HepG2 (cell line): ENCODE measurements around the gene TRAPPC4. TPM values are rescaled to one million over a fixed set of nuclear protein-coding genes. Genes with fewer than 3 reads are reported as not detected.

Source experiments
- ARID2 ChIP-seq: sonication (generic); formaldehyde crosslinking; IDR thresholded peaks from 2 replicates; pipeline ENCODE4 v1.8.1; 2022; ENCODE audit warnings: mild to moderate bottlenecking, missing genetic modification reagents, borderline replicate concordance
- BORCS8-MEF2B ChIP-seq: sonication (generic); formaldehyde crosslinking; IDR thresholded peaks from 2 replicates; pipeline ENCODE4 v1.8.0; 2022; ENCODE audit warnings: mild to moderate bottlenecking, missing genetic modification reagents
- KDM5B ChIP-seq: sonication (generic); formaldehyde crosslinking; IDR thresholded peaks from 2 replicates; pipeline ENCODE4 v1.4.0; 2020; ENCODE audit warnings: missing genetic modification reagents, mild to moderate bottlenecking, borderline replicate concordance
- MYC ChIP-seq: sonication (generic); formaldehyde crosslinking; IDR thresholded peaks from 2 replicates; pipeline ENCODE4 v1.9.0; 2021; ENCODE audit warnings: missing genetic modification reagents, borderline replicate concordance
- NCOA5 ChIP-seq: sonication (generic); formaldehyde crosslinking; IDR thresholded peaks from 2 replicates; pipeline ENCODE4 v1.4.0; 2020; ENCODE audit warnings: missing genetic modification reagents
- SIN3B ChIP-seq: fragments of 150-350 bp; IDR thresholded peaks from 2 replicates; pipeline ENCODE4 v1.6.1; 2014; ENCODE audit warnings: low read length
- ZBTB20 ChIP-seq: sonication (generic); formaldehyde crosslinking; IDR thresholded peaks from 2 replicates; pipeline ENCODE4 v1.8.1; 2023; ENCODE audit warnings: missing genetic modification reagents, low read depth, mild to moderate bottlenecking, borderline replicate concordance
- ZSCAN21 ChIP-seq: sonication (generic); formaldehyde crosslinking; IDR thresholded peaks from 2 replicates; pipeline ENCODE4 v1.8.0; 2022; ENCODE audit warnings: mild to moderate bottlenecking, missing genetic modification reagents, moderate library complexity, borderline replicate concordance
- polyA plus RNA-seq, 8 experiments: library from polyadenylated mRNA; depleted of rRNA in 3 of 8; stranded (reverse) in 7 of 8; unstranded in 1 of 8; fragments of >200 nt; fragmentation: Illumina TruSeq in 4 of 8; extraction: Trizol in 4 of 8; gene quantifications; 2 replicates each; pipeline versions ENCODE4 v1.2.1 to v1.2.3, GENCODE V29; 2011 to 2016; ENCODE audit warnings: low read depth in 4 of 8, missing spikeins in 1 of 8, mixed read lengths in 1 of 8; ENCODE audit not compliant: insufficient read depth in 1 of 8
- total RNA-seq, 5 experiments: library from RNA; depleted of rRNA; stranded (reverse); fragments of >200 nt; fragmentation: Illumina TruSeq; extraction: Trizol; gene quantifications; 2 replicates each; pipeline ENCODE4 v1.2.3, GENCODE V29; 2016; ENCODE audit warnings: low read depth in 1 of 5
- TF ChIP-seq, protein P1 (sequence below): sonication (generic); formaldehyde crosslinking; IDR thresholded peaks from 2 replicates; pipeline ENCODE4 v1.8.0; 2022; ENCODE audit warnings: mild to moderate bottlenecking, missing genetic modification reagents
- TF ChIP-seq, protein P2 (sequence below): IDR thresholded peaks from 2 replicates; pipeline ENCODE4 v1.6.1; 2016; ENCODE audit warnings: control low read depth
- TF ChIP-seq, protein P3 (sequence below): sonication (generic); formaldehyde crosslinking; IDR thresholded peaks from 2 replicates; pipeline ENCODE4 v1.4.0; 2020; ENCODE audit warnings: missing genetic modification reagents
- TF ChIP-seq, protein P4 (sequence below): fragments of 450-650 bp; IDR thresholded peaks from 2 replicates; pipeline ENCODE4 v1.6.1; 2017
- TF ChIP-seq, protein P5 (sequence below): sonication (generic); formaldehyde crosslinking; IDR thresholded peaks from 2 replicates; pipeline ENCODE4 v1.5.1; 2020; ENCODE audit warnings: missing genetic modification reagents, mild to moderate bottlenecking, borderline replicate concordance
- TF ChIP-seq, protein P6 (sequence below): IDR thresholded peaks from 2 replicates; pipeline ENCODE4 v1.6.1; 2016; ENCODE audit warnings: low read depth, missing genetic modification reagents, missing compliant biosample characterization

The TRAPPC4 gene
- total and polyA plus RNA-seq, 2 of the 13 experiments (the other 11 are each of a cell fraction or from before 2014, with no cell fraction given): 97.4 to 140 TPM

DNA sequence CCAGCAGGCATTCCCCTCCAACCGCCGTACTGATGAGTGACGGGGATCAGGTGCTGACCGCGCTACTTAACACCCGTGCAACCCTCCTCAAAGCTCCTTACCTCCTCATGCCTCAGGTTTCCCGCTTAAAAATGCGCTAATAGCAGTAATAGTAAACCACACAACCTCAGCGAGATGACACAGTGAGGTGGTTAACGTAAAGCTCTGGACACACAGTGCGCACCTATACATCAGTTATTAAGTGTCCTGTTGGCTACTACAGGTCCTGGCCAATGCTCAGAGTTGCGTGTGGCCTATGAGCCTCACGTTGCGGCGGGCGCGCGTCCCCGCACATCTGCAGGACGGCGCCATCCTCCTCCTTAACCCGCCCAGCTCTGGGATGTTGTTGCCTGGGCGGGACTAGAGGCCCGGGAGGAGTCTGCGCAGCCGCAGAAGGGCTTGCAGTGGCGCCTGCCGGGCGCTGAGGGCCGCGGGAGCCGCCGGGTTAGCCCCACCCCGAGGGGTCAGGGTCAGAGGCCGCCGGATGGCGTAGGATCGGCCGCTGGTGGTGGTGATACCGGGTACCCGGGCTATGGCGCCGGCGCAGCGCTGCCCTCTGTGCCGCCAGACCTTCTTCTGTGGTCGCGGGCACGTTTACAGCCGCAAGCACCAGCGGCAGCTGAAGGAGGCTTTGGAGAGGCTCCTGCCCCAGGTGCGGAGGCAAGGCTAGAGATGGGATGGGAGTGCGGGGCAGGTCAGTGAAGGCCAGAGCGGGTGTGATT is 20.8 kb upstream of the TRAPPC4 start, which contains the start of gene CENATAC (continued):
- TF ChIP-seq, protein P1, sequence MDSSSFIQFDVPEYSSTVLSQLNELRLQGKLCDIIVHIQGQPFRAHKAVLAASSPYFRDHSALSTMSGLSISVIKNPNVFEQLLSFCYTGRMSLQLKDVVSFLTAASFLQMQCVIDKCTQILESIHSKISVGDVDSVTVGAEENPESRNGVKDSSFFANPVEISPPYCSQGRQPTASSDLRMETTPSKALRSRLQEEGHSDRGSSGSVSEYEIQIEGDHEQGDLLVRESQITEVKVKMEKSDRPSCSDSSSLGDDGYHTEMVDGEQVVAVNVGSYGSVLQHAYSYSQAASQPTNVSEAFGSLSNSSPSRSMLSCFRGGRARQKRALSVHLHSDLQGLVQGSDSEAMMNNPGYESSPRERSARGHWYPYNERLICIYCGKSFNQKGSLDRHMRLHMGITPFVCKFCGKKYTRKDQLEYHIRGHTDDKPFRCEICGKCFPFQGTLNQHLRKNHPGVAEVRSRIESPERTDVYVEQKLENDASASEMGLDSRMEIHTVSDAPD: no peak; the same call in 1 of the 2 replicates
- TF ChIP-seq, protein P2, sequence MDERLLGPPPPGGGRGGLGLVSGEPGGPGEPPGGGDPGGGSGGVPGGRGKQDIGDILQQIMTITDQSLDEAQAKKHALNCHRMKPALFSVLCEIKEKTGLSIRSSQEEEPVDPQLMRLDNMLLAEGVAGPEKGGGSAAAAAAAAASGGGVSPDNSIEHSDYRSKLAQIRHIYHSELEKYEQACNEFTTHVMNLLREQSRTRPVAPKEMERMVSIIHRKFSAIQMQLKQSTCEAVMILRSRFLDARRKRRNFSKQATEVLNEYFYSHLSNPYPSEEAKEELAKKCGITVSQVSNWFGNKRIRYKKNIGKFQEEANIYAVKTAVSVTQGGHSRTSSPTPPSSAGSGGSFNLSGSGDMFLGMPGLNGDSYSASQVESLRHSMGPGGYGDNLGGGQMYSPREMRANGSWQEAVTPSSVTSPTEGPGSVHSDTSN: no peak
- TF ChIP-seq, protein P3, sequence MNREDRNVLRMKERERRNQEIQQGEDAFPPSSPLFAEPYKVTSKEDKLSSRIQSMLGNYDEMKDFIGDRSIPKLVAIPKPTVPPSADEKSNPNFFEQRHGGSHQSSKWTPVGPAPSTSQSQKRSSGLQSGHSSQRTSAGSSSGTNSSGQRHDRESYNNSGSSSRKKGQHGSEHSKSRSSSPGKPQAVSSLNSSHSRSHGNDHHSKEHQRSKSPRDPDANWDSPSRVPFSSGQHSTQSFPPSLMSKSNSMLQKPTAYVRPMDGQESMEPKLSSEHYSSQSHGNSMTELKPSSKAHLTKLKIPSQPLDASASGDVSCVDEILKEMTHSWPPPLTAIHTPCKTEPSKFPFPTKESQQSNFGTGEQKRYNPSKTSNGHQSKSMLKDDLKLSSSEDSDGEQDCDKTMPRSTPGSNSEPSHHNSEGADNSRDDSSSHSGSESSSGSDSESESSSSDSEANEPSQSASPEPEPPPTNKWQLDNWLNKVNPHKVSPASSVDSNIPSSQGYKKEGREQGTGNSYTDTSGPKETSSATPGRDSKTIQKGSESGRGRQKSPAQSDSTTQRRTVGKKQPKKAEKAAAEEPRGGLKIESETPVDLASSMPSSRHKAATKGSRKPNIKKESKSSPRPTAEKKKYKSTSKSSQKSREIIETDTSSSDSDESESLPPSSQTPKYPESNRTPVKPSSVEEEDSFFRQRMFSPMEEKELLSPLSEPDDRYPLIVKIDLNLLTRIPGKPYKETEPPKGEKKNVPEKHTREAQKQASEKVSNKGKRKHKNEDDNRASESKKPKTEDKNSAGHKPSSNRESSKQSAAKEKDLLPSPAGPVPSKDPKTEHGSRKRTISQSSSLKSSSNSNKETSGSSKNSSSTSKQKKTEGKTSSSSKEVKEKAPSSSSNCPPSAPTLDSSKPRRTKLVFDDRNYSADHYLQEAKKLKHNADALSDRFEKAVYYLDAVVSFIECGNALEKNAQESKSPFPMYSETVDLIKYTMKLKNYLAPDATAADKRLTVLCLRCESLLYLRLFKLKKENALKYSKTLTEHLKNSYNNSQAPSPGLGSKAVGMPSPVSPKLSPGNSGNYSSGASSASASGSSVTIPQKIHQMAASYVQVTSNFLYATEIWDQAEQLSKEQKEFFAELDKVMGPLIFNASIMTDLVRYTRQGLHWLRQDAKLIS: no peak
- TF ChIP-seq ZBTB20 (CRISPR knock-in tag) (no peak), SIN3B (no peak), ARID2 (CRISPR knock-in tag) (no peak), BORCS8-MEF2B (peak; percentile 14; the same call in 1 of the 2 replicates), NCOA5 (no peak), MYC (peak; percentile 71), KDM5B (CRISPR knock-in tag) (peak; percentile 68; the same call in 1 of the 2 replicates), ZSCAN21 (CRISPR knock-in tag) (peak; percentile 40; the same call in 1 of the 2 replicates)
- TF ChIP-seq, protein P4, sequence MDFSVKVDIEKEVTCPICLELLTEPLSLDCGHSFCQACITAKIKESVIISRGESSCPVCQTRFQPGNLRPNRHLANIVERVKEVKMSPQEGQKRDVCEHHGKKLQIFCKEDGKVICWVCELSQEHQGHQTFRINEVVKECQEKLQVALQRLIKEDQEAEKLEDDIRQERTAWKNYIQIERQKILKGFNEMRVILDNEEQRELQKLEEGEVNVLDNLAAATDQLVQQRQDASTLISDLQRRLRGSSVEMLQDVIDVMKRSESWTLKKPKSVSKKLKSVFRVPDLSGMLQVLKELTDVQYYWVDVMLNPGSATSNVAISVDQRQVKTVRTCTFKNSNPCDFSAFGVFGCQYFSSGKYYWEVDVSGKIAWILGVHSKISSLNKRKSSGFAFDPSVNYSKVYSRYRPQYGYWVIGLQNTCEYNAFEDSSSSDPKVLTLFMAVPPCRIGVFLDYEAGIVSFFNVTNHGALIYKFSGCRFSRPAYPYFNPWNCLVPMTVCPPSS: no peak
- TF ChIP-seq, protein P5, sequence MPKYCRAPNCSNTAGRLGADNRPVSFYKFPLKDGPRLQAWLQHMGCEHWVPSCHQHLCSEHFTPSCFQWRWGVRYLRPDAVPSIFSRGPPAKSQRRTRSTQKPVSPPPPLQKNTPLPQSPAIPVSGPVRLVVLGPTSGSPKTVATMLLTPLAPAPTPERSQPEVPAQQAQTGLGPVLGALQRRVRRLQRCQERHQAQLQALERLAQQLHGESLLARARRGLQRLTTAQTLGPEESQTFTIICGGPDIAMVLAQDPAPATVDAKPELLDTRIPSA (CRISPR knock-in tag): no peak
- TF ChIP-seq, protein P6, sequence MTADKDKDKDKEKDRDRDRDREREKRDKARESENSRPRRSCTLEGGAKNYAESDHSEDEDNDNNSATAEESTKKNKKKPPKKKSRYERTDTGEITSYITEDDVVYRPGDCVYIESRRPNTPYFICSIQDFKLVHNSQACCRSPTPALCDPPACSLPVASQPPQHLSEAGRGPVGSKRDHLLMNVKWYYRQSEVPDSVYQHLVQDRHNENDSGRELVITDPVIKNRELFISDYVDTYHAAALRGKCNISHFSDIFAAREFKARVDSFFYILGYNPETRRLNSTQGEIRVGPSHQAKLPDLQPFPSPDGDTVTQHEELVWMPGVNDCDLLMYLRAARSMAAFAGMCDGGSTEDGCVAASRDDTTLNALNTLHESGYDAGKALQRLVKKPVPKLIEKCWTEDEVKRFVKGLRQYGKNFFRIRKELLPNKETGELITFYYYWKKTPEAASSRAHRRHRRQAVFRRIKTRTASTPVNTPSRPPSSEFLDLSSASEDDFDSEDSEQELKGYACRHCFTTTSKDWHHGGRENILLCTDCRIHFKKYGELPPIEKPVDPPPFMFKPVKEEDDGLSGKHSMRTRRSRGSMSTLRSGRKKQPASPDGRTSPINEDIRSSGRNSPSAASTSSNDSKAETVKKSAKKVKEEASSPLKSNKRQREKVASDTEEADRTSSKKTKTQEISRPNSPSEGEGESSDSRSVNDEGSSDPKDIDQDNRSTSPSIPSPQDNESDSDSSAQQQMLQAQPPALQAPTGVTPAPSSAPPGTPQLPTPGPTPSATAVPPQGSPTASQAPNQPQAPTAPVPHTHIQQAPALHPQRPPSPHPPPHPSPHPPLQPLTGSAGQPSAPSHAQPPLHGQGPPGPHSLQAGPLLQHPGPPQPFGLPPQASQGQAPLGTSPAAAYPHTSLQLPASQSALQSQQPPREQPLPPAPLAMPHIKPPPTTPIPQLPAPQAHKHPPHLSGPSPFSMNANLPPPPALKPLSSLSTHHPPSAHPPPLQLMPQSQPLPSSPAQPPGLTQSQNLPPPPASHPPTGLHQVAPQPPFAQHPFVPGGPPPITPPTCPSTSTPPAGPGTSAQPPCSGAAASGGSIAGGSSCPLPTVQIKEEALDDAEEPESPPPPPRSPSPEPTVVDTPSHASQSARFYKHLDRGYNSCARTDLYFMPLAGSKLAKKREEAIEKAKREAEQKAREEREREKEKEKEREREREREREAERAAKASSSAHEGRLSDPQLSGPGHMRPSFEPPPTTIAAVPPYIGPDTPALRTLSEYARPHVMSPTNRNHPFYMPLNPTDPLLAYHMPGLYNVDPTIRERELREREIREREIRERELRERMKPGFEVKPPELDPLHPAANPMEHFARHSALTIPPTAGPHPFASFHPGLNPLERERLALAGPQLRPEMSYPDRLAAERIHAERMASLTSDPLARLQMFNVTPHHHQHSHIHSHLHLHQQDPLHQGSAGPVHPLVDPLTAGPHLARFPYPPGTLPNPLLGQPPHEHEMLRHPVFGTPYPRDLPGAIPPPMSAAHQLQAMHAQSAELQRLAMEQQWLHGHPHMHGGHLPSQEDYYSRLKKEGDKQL (CRISPR knock-in tag): no peak
